Central memory CD4-positive, alpha-beta T cell (primary cell): Measurements from ENCODE around the gene ISOC1.

ENCODE experiments used
- DNase-seq: peaks from one replicate; pipeline ENCODE4 v3.0.0; 2022

ISOC1 gene

DNA sequence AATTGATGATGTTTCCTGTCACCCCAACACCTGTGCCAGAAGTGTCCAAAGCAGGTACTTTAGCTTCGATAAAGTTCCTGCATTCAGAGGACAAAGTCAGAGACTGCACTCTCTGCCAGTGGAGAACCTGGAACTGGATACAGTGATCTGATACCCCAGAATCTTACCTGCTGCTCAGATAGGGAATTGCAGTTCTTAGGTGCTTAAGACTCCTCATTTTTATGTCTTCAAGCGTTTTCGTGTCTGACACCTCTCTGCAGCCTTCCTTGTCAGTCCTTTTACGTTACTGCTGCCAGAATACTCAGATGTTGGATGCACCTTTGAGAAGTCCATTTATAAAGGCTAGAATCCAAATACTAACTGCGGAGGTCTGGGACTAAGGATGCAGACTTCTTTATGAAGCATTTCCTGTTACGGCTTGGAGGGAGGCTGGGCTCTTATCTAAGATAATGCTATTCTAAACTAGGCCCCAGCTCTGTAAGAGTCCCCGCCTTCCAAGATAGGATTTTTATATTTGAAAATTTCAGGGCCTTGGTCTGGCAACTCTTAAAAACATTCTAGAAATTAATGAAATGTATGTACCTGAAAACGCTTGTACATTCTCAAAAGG lies 1.9 kb downstream of the ISOC1 start:
- no peak for DNase-seq

- DNase-seq = no peak
Measured at GRCh38 chr5:129097498-129098296, 3.1 kb downstream of the ISOC1 start.

DNA sequence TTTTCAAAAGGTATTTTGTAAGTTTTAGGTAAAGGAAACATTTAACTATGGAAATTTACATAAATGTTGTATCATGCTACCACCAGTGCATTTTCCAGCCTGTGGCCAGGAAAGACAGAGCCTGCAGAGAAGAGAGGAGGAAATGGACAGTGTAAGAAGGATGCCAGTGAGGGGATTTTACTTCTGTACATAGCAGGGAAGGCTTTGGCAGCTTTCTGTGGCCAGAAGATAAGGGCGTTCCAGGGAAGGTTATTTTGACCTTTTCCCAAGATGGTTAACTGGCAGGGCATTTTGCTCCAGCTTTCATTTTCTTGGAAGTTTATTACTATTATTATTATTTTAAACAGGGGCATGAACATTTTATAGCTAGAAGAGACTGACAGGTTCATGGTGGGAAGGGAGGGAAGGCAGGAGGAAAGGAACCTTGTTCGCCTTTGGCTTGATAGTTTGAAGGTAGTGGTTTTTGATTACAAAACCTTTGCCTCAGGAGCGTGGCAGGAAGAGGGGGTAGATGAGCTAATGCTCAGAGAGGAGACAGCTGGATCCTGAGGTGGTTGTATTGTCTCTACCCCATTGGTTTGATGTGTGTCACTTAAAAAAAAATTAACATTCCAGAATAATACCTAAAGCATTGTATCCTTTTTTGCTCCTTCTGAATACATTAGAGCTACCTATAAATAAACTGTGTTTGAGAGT lies 4.1 kb downstream of the ISOC1 start:
- no peak for DNase-seq

DNA sequence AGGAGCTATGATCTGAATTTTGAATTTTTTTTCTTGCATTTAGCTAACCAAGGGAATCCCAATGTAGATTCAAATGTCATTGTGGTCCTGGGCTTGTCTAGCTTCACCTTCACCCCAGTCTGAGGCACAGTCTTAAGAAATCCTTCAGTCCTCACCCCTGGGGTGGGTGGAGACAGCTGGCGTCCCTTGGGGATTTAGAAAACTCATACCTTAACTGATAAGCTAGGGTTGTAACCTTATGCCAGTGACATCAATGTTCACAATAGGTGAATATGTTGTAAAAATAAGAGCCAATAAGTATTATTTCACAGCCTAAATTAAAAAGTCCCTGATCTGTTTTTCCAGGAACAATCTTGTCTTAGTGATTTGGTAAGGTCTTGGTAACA lies 4.6 kb downstream of the ISOC1 start:
- no peak for DNase-seq

GRCh38 chr5:129101794-129102193 lies 7.2 kb downstream of the ISOC1 start:
- DNase-seq = no peak

GRCh38 chr5:129103397-129103796 lies 8.8 kb downstream of the ISOC1 start:
- DNase-seq = no peak

- no peak for DNase-seq
Measured at GRCh38 chr5:129104915-129105455, 10.4 kb downstream of the ISOC1 start.

DNA sequence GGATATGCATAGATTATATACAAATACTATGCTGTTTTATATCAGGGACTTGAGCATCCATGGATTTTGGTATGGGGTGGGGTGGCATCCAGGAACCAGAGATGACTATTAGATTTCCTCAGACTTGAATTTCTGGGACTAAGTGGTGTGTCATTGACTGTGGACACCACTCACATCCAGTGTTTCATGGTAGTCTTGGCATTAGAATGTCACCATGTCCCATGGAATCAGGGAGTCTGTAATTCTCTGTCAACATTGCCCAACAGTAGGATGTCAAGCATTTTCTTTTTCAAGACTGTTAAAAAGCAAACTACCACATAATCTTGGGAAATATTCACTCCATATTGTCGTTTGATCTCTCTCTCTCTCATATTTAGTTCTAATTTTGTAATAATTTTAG lies 13.1 kb downstream of the ISOC1 start:
- no peak for DNase-seq

GRCh38 chr5:129110742-129111141 lies 16.2 kb downstream of the ISOC1 start:
- DNase-seq = no peak

GRCh38 chr5:129111351-129111750 lies 16.8 kb downstream of the ISOC1 start:
- no peak for DNase-seq

GRCh38 chr5:129112295-129112694 lies 17.7 kb downstream of the ISOC1 start:
- DNase-seq = no peak

- DNase-seq = no peak
Measured at GRCh38 chr5:129113867-129114266, 19.3 kb downstream of the ISOC1 start.

- DNase-seq = peak; percentile 44
Measured at GRCh38 chr5:129114539-129115193, 20.1 kb downstream of the ISOC1 start.

- no peak for DNase-seq
Measured at GRCh38 chr5:129115680-129116079, 21.1 kb downstream of the ISOC1 start.

GRCh38 chr5:129116797-129117196 lies 22.2 kb downstream of the ISOC1 start:
- DNase-seq = no peak

DNA sequence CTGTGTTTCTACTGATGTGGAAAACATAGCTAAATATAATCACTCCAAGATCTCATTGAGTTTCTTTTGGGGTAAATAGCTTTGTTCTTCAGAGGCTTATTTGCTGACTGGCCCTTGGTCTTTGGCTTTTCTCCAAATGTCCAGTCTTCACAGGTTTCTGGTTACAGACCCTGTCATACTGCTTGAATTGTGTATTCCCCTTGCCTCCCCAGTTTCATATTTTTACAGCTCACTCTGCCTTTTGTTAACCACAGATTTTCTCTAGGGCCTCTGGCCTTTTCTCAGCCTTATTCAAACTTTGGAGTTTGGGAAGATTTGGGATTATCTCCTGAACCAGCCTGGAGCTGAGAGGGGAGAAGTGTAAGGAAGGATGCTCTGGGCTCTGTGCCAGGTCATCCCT lies 23.9 kb downstream of the ISOC1 start:
- no peak for DNase-seq

- no peak for DNase-seq
Measured at GRCh38 chr5:129118826-129119225, 24.3 kb downstream of the ISOC1 start.

DNA sequence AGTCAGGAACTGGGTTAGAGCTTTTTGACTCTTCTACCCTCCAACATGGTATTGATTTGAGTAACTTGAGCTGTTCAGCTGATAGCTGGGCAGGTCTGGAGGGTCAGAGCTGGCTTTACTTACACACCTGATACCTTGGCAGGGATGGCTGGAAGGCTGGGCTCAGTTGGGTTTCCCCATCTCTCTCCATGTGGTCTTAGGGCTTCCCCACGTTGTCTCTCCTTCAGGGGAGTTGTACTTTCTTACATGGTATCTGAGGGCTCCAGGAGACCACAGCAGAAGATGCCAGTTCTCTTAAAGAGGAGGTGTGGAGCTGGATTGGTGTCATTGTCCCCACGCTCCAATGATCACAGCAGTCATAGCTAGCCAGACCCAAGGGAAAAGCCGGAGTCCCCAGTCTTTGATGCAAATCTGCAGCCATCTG lies 25.6 kb downstream of the ISOC1 start:
- no peak for DNase-seq

DNA sequence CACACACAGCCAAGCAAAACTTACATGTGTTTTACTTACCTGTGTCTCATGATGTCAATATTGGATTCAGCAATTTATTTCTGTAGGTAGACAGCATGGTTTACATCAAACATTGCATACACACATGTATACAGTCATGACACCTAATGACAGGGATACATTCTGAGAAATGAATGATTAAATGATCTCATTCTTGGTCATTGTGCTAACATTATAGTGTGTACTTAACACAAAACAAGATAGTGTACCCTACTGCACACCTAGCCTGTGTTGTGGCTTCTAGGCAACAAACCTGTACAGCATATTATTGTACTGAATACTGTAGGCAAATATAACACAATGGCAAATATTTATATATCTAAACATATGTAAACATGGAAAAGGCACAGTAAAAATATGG lies 28.0 kb downstream of the ISOC1 start:
- DNase-seq = no peak

DNA sequence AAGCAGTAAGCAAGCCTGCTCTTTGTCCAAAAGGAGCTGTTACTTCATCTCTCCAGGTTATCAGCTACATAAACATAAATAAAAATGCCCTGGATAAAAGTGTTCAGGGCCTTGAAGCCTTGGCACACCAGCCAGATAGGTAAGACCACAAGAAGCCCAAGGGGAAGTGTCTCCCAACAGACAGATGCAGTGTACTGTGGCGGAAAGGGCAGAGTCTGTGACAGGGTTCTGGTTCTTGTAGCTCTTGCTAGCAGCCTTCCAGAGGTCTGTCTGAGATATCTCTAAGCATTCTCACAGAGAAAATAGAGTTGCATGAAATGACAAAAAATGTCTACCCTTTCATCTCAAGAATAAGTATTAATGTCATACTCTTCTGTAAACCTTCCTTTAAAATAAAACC lies 30.1 kb downstream of the ISOC1 start:
- DNase-seq = no peak

- DNase-seq = no peak
Measured at GRCh38 chr5:129125819-129126218, 31.3 kb downstream of the ISOC1 start.

- DNase-seq = no peak
Measured at GRCh38 chr5:129133553-129133952, 39.0 kb downstream of the ISOC1 start.

DNA sequence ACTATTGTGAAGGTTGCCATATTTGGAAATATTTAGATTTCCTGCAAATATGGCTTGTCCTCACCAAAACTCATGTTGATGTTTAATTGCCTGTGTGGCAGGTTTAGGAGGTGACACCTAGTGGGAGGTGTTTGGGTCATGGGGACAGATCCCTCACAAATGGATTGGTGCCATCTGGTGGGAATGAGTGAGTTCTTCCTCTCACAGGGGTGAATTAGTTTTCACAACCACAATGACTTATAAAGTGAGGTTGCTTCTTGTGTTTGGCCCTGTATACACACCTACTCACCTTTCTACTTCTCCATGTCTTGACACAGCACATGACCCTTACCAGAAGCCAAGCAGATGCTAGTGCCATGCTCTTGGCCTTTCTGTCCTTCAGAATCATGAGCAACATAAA lies 41.1 kb downstream of the ISOC1 start:
- no peak for DNase-seq
